ENCODE measurements around the gene HBZ.

- TF ChIP-seq CTCF (conservative IDR thresholded peaks at IDR 0.05; ENCODE audit: low read depth, low read length) (no peak), EZH2 (IDR thresholded peaks at IDR 0.05; ENCODE audit: low read length, unreplicated experiment) (no peak), EZH2phosphoT487 (IDR thresholded peaks at IDR 0.05; ENCODE audit: borderline replicate concordance, low read length) (no peak)
Observed at GRCh38 chr16:143456-143855, 9.0 kb upstream of the HBZ start.
